Common myeloid progenitor, CD34-positive (primary cell): ENCODE results near the gene STAM.

ENCODE experiments used
- CTCF ChIA-PET: fragments of 350-600 bp; sonication (Branson Sonifier 250); formaldehyde crosslinking; loops from one replicate; lab custom pipeline; 2021; ENCODE audit warnings: antibody characterized with exemption; lab: Charles Lee
- POLR2A ChIA-PET: fragments of 350-600 bp; sonication (Branson Sonifier 250); formaldehyde crosslinking; loops from one replicate; lab custom pipeline; 2021; ENCODE audit warnings: antibody characterized with exemption; lab: Charles Lee
- DNase-seq, 3 donors: peaks; one replicate each; pipeline versions ENCODE4 v3.0.0 to v3.0.0-alpha.2; 2013
- H3K27ac ChIP-seq, 2 experiments: 1 replicate in 1 of 2; 2 replicates in 1 of 2; pipeline ENCODE4 v1.7.0; 2013; ENCODE audit warnings: inconsistent platforms in 2 of 2, low read length in 2 of 2, mild to moderate bottlenecking in 2 of 2, low read depth in 1 of 2, moderate library complexity in 1 of 2; ENCODE audit not compliant: severe bottlenecking in 2 of 2, insufficient read depth in 1 of 2, poor library complexity in 1 of 2
- H3K27me3 ChIP-seq, 5 experiments: replicated peaks in 2 of 5; 1 replicate in 3 of 5; 2 replicates in 2 of 5; pipeline versions ENCODE4 v1.6.1 to v1.7.0; 2013; ENCODE audit warnings: low read length in 4 of 5, mild to moderate bottlenecking in 2 of 5, moderate library complexity in 2 of 5, inconsistent platforms in 1 of 5; ENCODE audit not compliant: insufficient read depth in 5 of 5, control insufficient read depth in 4 of 5
- H3K36me3 ChIP-seq, 4 experiments: 1 replicate in 2 of 4; 2 replicates in 2 of 4; pipeline versions ENCODE4 v1.6.1 to v1.7.0; 2013; ENCODE audit warnings: low read length in 3 of 4, control low read depth in 1 of 4, mild to moderate bottlenecking in 1 of 4; ENCODE audit not compliant: control insufficient read depth in 4 of 4, insufficient read depth in 4 of 4
- H3K4me1 ChIP-seq, 4 experiments: 1 replicate in 3 of 4; 2 replicates in 1 of 4; pipeline versions ENCODE4 v1.6.1 to v1.7.1; 2013; ENCODE audit warnings: low read length in 3 of 4, mild to moderate bottlenecking in 3 of 4, control low read depth in 1 of 4, inconsistent platforms in 1 of 4, moderate library complexity in 1 of 4; ENCODE audit not compliant: control insufficient read depth in 4 of 4, insufficient read depth in 4 of 4; ENCODE audit errors: control extremely low read depth in 1 of 4
- H3K4me3 ChIP-seq, 7 experiments: 1 replicate in 4 of 7; 2 replicates in 3 of 7; pipeline versions ENCODE4 v1.5.1 to v1.7.0; 2013; ENCODE audit warnings: mild to moderate bottlenecking in 7 of 7, low read length in 6 of 7, moderate library complexity in 6 of 7, inconsistent platforms in 2 of 7, low read depth in 2 of 7, control low read depth in 1 of 7; ENCODE audit not compliant: insufficient read depth in 4 of 7, control insufficient read depth in 1 of 7; ENCODE audit errors: extremely low read depth in 1 of 7
- H3K9me3 ChIP-seq, 5 experiments: 1 replicate in 4 of 5; 2 replicates in 1 of 5; pipeline versions ENCODE4 v1.6.1 to v1.7.1; 2013; ENCODE audit warnings: low read length in 4 of 5, mild to moderate bottlenecking in 2 of 5, inconsistent platforms in 1 of 5, low read depth in 1 of 5, moderate library complexity in 1 of 5; ENCODE audit not compliant: control insufficient read depth in 4 of 5, insufficient read depth in 2 of 5; ENCODE audit errors: control extremely low read depth in 1 of 5
- WGBS: methylation state at CpG from one replicate; pipeline ENCODE4 v1.1.5; 2013; ENCODE audit not compliant: insufficient coverage; 5-methylcytosine and 5-hydroxymethylcytosine counted together

The STAM gene

GRCh38 chr10:17671307-17671706 is 27.4 kb downstream of the STAM start:
- peaks cover 2 to 44% (median 14%) of the 10 kb centered on the region in 4 experiments for H3K4me1 ChIP-seq
- no peak for DNase-seq
- no peak overlapping the region for H3K27ac ChIP-seq
- ChIA-PET POLR2A (no interaction called here), CTCF (interaction anchor here (0.8 to 1.9 kb wide), 4 partner anchors 9 to 47 kb away, joined by 3 to 7 read pairs (median 3); no protein-coding TSS in a partner anchor)
- H3K27me3 ChIP-seq: no peaks in the 10 kb centered on the region
- no peaks in the 10 kb centered on the region for H3K9me3 ChIP-seq
- no peak overlapping the region for H3K4me3 ChIP-seq
- 86% methylated on average over 2 of the region's 3 CpGs for WGBS
- peaks cover 0 to 9% (median 4%) of the 10 kb centered on the region in 4 experiments for H3K36me3 ChIP-seq

- ChIA-PET POLR2A (no interaction called here), CTCF (interaction anchor here (1.1 to 2.4 kb wide), 6 partner anchors 11 to 65 kb away, joined by 3 to 10 read pairs (median 4); partner anchors contain the start of gene HACD1)
- DNase-seq: no peak
- H3K27me3 ChIP-seq: no peaks in the 10 kb centered on the region
- no peak overlapping the region for H3K4me3 ChIP-seq
- 92% methylated on average over 2 of the region's 5 CpGs for WGBS
- H3K9me3 ChIP-seq: no peaks in the 10 kb centered on the region
- H3K4me1 ChIP-seq: peaks cover 2 to 34% (median 9%) of the 10 kb centered on the region in 4 experiments
- no peak overlapping the region for H3K27ac ChIP-seq
- H3K36me3 ChIP-seq: peaks cover 0 to 4% (median 3%) of the 10 kb centered on the region in 4 experiments
These were observed 29.6 kb downstream of the STAM start for GRCh38 chr10:17673471-17674061.

DNA sequence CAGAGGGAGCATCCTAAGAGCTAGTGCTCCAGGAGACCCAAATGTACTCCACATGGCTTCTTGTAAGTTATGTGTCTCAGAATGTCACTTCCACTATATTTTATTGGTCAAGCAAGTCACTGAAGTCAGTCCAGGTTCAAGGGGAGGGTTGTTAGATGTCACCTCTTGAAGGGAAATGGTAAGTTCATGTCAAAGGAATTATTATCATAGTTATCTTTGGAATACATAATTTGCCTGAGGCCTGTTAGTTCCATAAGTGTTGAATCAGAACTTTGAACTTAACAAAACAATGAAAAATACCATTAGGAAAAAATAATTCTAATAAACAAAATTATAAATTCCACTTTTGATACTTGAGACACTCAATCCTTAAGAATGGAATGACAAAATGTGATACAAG is 30.6 kb downstream of the STAM start:
- H3K27ac ChIP-seq: peak overlapping the region in 1 of 2 experiments; percentile 28
- ChIA-PET POLR2A (interaction anchor here (0.9 kb wide), 1 partner anchor 42 kb away, joined by 3 read pairs; no protein-coding TSS in a partner anchor), CTCF (interaction anchor here (1.1 to 2.4 kb wide), 6 partner anchors 12 to 66 kb away, joined by 3 to 10 read pairs (median 4); partner anchors contain the start of gene HACD1)
- H3K27me3 ChIP-seq: no peaks in the 10 kb centered on the region
- peaks cover 0 to 26% (median 7%) of the 10 kb centered on the region in 4 experiments for H3K4me1 ChIP-seq
- no peak for DNase-seq
- H3K9me3 ChIP-seq: peaks cover 0 to 4% (median 0%) of the 10 kb centered on the region in 5 experiments
- no peak overlapping the region for H3K4me3 ChIP-seq
- peaks cover 0 to 6% (median 3%) of the 10 kb centered on the region in 4 experiments for H3K36me3 ChIP-seq

DNA sequence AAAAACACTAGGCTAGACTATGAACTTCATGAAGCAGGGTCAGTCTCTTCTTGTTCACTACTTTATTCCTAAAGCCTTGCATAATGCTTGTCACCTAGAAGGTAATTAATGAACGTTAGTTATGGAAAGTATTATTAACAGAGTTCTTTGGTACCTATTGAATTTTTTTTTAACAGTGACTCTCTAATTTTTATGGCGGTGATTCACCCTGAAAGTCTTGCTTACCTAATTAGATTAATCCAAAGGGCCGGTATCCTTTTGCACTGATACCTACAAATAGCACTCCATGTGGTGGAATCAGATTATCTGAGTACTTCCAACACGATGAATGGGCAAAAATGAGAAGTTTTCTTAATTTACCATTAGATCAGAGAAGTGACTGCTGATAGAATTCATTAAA is 31.7 kb downstream of the STAM start:
- H3K9me3 ChIP-seq: peaks cover 0 to 8% (median 0%) of the 10 kb centered on the region in 5 experiments
- H3K27ac ChIP-seq: no peak overlapping the region
- H3K27me3 ChIP-seq: no peaks in the 10 kb centered on the region
- no CpG with 5 or more reads among the region's 4 CpGs for WGBS
- peaks cover 2 to 11% (median 7%) of the 10 kb centered on the region in 4 experiments for H3K36me3 ChIP-seq
- H3K4me1 ChIP-seq: peaks cover 0 to 17% (median 4%) of the 10 kb centered on the region in 4 experiments
- H3K4me3 ChIP-seq: no peak overlapping the region
- DNase-seq: peak; percentile 61 to 90 (median 79)
- POLR2A ChIA-PET: interaction anchor here (1.1 kb wide), 1 partner anchor 13 kb away, joined by 3 read pairs; no protein-coding TSS in a partner anchor
- CTCF ChIA-PET: interaction anchor here (0.8 to 1.8 kb wide), 5 partner anchors 8 to 29 kb away, joined by 3 to 11 read pairs (median 4); no protein-coding TSS in a partner anchor

DNA sequence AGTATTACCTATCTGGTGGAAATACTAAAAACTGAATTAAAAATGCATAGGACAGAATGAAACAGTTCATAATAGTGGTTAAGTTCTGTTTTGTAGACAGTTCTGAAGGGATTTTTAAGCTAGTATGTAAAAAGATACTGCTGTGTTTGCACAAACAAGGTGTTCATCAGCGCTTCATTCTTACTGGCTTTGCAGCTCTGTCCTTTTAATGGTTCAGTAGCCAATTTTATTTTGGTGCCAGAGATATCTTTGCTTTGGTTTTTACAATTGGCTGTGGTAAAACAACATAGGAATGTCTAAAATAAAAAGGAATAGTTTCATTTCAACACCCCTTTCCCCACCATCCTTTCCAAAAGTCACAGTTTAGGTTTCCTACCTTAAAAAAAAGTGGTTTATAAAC is 33.0 kb downstream of the STAM start:
- H3K9me3 ChIP-seq: peaks cover 0 to 11% (median 0%) of the 10 kb centered on the region in 5 experiments
- peaks cover 0 to 9% (median 4%) of the 10 kb centered on the region in 4 experiments for H3K4me1 ChIP-seq
- H3K4me3 ChIP-seq: no peak overlapping the region
- CTCF ChIA-PET: interaction anchor here (0.8 to 1.8 kb wide), 3 partner anchors 13 to 268 kb away, joined by 3 to 11 read pairs (median 5); no protein-coding TSS in a partner anchor
- POLR2A ChIA-PET: interaction anchor here (1.1 kb wide), 2 partner anchors 14 to 32 kb away, joined by 3 read pairs; no protein-coding TSS in a partner anchor
- H3K36me3 ChIP-seq: peaks cover 4 to 14% (median 10%) of the 10 kb centered on the region in 4 experiments
- H3K27ac ChIP-seq: no peak overlapping the region
- no peak for DNase-seq
- 100% methylated on average over 1 of the region's 1 CpG for WGBS
- H3K27me3 ChIP-seq: no peaks in the 10 kb centered on the region

- CTCF ChIA-PET: interaction anchor here (0.6 kb wide), 1 partner anchor 76 kb away, joined by 3 read pairs; no protein-coding TSS in a partner anchor
- POLR2A ChIA-PET: no interaction called here
- Histone ChIP-seq H3K36me3 (peaks cover 4 to 17% (median 12%) of the 10 kb centered on the region in 4 experiments), H3K27me3 (no peaks in the 10 kb centered on the region), H3K9me3 (peaks cover 0 to 11% (median 0%) of the 10 kb centered on the region in 5 experiments), H3K4me3 (peak overlapping the region in 1 of 7 experiments; percentile 16), H3K4me1 (peaks cover 0 to 7% (median 2%) of the 10 kb centered on the region in 4 experiments), H3K27ac (peak overlapping the region in 1 of 2 experiments; percentile 39)
- no CpG with 5 or more reads among the region's 2 CpGs for whole genome bisulfite sequencing
- no peak for DNase-seq
These were observed 38.4 kb downstream of the STAM start for GRCh38 chr10:17682236-17682946.
